HG03045 (cell line): ENCODE data around the gene CHDH.

Source experiments
- ATAC-seq: cut with Tn5 transposase; IDR thresholded peaks from one replicate; pipeline ENCODE4 v1.9.1; 2021; ENCODE audit warnings: mild to moderate bottlenecking, moderate library complexity; ENCODE audit not compliant: unreplicated experiment

The CHDH gene

DNA sequence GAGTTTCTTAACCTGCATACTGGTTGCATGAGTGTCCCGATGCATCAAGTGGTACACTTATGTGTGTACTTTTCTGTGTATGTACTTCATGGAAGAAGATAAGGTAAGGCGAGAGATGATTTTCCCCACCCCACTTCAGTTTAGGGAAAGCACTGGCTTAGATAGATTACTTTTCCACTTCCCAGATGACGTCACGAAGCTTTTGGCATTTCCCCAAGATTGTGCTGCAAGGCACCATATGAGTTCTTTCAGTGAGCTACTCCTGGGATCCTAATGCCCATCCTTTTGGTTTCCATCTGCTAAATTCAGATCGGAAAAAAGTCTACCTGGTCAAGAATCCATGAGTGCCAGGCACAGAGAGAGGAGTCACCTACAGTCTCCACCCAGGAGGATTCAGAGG, 4.7 kb upstream of the CHDH start:
- ATAC-seq, result no peak

DNA sequence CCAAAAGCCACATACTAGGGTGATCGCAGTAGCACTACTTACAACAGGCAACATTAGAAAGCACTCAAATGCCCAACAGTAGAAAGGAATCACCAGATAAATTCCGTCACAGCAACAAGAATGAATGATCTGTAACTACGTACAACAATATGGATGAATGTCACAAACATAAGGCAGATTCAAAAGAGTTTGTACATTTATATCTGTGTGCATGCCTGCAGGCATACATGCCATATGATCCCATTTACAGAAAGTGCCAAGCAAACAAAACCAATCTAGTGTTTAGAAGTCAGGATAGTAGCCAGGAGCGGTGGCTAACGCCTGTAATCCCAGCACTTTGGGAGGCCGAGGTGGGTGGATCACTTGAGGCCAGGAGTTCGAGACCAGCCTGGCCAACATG, 3.7 kb upstream of the CHDH start:
- ATAC-seq, result no peak

DNA sequence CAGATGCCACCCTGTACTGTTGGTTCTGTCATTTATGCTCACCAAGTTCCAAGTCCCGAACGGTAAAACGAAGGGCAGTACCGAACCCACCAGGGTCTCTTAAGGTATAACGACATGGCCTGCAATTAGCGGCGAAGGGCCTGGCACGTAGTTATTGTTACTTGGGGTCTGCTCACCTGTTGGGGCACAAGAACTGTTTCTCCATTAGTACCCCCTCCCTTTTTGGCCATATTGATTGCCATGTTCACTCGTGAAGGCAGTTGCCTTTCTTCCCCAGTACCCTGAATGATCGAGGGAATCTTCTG, 584 bp upstream of the CHDH start:
- ATAC-seq, result no peak

DNA sequence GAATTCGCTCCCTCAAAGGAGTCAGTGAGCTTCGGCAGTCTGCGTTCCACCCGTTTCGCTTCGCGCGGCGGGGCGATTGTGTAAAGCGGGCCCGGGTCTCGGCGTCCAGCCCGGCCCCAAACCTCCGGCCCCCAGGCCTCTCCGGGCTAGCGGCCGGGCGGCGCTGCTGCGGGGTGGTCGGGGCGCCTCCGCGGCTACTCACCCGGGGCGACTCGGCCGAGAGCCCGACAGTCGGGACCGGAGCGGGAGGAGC, 412 bp downstream of the CHDH start:
- ATAC-seq, result no peak

DNA sequence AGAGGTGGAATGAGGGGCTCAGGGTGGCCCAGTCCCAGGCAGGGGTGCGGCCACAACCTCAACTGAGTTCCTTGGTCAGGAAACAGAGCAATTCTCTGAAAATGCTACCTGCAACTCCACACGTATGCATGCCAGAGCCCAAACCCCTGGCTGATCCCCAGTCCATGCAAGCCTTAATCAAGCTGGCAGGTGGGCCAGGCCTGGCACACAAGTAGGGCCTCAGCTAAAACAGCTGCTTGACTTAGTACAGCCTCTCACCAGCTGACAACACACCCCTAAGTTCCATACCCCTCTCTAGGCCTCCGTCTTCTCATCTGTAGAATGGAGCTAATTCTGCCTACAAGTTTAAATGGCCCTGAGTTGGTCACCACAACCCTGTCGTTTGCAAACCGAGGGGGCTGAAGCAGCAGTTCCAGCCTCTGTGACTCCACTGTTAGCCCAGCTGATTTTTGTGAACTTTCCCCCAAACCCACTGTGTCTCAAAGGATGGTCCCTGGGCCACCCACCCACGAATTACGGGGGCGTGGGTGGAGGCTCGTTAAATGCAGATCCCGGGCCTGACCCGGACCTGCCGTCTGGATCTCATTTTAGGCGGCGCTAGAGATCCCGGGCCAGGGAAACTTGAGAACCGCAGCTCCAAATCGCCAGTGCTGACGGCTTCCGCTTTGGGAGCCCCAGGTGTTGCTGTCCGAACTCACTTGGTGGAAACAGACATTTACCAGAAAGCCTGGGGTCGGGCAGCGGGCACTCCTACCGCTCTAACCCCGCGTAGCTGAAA, 927 bp downstream of the CHDH start:
- ATAC-seq, result no peak

DNA sequence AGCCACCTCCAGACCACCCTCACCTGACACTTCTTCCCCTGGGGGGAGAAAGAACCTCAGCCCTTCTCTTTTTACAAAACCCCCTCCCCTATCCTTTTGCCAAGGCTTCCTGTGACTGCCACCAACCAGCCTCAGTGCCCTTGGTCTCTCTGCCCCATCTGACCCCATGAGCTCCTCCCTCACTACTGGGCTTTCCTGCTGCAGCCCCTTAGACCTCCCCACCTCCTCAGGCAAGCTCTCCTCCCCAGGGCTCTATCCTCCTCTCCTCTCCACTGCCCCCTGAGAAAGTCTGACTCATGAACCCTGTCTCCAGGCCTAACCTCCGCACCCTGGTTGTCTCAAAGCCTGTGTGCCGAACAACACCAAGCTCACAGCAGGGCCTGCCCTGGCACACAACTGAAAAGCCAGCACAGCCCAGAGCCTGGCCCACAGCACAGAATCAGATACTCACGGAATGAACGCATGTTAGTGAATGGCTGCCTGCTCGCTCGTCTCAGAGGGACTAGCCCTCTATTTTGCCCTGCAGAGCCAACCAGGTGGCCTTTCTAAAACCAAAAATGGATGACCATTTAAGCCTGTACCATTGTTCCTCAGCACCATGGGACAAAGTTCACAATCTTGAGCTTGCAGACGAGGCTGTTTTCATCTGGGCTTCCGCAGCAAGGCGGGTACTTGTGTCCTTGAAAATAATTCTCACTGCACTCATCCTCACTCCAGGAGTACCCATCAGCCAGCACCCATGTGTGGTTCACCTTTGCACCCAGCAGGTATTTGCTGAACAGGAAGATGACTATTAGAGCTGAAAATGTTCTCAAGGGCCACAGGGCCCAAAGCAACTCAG, 1.7 kb downstream of the CHDH start:
- ATAC-seq, result no peak

DNA sequence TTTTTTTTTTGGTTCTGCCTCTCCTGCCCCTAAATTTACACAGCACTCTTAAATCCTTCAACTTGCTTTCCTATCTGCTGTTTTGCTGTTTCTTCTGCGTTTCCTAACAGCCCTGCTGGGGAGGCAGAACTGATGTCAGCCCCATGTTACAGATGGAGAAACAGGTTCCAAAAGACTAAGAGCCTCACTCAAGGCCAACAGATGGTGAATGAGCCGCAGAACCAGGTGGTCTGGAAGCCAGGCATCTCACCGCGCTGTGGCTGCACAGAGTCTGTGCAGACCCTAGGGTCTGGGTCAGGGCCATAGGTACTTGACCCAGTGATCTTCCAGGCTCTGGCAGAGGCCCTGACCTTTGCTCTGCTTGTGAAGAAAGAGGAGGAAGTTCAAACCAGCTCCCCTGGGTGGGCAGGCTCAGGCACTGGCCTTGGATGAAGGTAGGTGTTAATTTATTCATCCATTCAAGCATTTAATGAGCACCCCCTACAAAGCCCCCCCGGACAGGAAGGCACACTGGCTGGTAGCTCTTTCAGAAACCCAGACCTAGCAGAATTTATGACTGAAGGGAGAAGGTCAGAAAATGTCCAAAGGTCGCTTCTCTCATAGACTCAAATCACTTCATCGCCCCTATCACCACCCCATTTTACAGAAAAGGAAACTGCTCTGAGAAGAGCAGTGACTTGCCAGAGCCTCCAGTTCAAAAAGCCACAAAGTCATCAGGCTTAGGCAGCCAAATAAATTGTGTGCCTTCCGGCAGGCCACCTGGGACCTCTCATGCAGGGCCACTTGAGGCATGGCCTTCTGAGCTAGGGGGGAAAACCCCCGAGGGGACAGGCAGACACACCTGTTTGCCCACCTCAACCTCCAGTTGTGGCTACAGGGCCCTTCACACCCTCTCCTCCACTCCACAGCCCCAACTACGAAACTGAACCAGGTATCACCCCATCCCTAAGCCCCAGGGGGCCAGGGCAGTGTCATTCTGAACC, 2.7 kb downstream of the CHDH start:
- no peak for ATAC-seq

DNA sequence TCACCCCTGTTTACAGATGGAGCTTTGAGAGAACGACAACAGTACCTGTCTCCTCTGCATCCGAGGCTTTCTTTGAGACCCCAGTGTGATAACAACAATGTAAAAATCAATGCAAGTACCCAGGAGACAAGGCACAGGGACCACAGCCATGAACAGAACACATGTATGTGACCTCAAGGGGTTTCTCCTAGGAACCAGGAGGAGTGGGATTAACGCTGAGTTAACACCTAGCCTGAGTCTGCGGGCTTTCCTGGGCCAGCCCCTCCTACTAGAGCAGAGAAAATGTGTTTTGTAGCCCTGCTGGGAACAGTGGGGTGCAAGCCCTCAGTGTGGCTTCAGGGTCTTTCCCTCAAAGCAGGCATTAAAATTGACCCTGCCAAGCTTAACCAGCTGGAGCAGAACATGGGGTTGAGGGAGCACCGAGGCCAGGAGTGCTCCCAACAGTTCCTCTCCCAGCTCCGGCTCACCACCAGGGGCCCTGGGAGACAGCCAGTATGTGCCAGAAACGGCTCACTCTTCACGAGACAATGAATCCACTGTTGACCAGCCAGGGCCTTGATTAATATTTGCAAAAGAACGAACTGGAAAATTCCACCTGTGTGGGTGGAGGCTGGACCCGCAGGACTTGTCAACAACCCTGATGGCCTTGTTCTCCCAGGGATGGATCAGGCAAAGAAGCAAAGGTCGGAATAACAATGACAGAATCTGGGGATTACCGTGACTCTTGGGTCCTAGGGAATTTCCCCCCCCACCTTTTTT, 3.6 kb downstream of the CHDH start:
- no peak for ATAC-seq

DNA sequence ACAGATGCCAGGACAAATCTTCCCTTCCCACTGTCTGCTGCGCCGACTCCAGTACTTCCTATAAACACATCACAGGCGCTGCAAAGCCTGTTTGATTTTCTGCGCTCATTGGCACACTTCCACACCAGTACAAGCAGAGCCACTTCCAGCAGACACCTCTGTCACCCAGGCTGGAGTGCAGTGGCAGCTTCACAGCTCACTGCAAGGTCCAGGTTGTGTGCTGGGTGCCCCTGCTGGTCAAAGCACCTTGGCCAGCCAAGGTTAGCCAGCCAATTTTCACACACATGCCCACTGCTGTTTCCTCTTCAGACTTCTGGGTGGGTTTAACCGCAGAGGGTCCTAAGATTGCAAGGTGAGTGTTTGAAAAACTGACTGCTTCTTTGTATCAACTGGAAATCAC, 4.9 kb downstream of the CHDH start:
- ATAC-seq, result no peak

DNA sequence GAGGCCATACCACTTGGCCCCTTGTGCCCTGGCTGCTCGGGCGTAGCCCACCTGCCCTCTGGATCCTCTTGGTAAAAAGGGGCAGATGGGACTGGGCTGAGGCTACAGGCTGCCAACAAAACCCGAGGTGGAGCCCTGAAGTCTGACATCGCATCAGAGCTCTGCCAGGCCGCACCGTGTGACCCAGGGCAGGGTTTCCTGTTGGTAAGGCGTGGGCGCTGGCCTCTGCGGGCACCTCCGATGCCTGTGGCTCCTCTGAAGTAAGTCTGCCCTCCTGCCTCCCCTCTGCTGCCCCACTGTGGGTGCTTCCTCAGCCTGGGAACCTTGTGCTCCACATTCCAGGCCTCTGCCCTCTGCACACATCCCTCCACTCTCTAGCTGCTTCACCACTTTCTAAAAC, 8.9 kb downstream of the CHDH start:
- ATAC-seq, result no peak

DNA sequence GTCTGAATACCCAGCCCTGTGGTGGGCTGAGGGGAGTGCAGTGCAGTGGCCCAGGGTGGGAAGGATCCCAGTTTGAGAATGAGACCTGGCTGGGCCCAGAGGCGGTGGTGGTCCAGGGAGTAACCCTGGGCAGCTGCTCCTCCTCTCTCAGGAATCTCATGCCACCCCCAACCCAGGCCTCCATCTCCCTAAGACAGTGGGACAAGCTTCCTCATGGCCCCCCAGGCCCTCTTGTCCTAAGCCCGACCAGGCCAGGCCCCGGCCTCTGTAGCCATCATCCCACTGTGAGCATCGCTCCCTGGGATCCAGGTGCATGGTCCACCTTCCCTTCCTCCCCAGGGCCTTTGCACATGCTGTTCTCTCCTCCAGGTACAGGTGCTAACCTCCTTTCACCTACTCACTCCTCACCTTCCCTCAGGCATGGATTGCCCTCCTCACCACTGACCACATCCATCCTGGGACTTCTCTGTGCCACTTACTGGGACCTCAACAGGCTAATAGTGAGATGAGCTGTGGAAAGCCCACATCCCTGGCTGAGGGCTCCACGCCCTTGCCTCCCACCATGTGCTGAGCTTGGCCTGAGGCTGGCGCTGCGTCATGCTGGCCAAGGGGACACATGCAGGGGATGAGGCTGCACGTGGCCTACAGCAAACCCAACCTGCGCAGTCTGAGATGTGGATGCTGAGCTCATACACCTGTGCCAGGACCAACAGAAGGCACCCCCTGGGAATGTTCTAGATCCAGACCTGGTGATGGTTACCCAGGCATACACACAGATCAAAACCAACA, 9.9 kb downstream of the CHDH start:
- ATAC-seq, result no peak

DNA sequence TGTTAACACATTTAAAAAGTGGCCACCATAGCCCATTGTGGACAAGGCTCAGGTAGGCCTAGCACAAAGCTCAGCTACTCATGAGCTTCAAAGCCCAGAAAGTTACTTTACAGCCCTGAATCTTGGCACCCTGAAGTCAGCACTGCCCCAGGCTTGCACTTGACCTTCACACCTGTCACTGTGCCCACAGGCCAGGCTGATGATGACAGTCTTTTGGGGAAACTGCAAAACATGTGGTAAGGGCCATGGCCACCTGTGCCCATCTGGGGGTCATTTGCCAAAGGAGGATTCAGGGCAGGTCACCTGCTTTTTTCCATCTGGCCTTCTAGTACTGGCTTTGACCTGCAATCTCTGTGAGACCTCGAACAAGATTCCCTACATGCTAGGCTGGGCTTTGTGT, 11.0 kb downstream of the CHDH start:
- ATAC-seq, result no peak

DNA sequence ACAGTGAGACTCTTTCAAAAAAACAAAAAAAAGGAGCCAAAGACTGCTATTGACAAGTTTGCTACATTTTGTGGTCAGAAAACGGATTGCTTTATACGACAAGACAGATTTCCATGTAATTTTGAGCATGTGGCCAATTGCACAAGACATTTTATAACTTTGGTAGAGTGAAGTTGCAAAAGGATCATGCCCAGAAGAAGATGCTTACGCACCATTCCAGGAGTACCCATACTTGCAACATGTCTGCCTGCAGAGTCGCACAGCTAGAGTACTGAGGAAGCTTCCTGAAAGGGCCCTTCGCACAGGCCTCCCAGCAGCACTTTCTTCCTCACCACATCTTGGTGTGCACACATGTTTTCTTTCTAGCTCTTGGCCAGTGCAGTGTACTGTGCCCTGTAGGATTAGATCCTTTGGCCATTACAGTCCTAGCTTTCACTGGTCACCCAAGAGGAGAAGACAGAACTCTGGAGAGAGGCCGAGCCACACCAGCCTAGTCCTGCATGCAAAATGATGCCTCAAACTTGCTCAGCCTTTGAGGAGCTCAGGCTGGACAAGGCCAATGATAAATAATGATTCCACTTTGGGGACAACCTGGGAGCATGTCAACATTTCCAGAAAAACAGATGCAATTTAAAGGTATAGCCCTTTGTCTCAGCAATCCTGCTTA, 11.7 kb downstream of the CHDH start:
- ATAC-seq, result no peak

DNA sequence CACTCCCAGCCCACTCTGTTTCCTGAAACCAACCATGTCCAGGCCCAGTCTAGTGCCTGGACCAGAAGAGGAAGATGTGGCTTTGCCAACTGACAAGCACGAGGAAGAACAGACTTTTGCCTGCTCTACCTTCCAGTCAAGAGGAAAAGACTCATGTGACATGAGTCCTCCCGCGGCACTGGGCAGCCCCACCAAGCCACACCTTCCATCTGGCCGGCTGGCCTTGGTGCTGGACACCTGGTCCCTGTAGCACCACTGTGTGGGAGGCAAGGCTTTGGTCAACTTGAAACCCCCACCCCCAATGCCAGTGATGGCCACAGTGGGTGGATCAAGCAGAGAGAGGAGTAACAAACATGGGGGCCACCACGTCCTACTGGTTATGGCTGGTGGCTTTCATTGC, 12.5 kb downstream of the CHDH start:
- no peak for ATAC-seq

DNA sequence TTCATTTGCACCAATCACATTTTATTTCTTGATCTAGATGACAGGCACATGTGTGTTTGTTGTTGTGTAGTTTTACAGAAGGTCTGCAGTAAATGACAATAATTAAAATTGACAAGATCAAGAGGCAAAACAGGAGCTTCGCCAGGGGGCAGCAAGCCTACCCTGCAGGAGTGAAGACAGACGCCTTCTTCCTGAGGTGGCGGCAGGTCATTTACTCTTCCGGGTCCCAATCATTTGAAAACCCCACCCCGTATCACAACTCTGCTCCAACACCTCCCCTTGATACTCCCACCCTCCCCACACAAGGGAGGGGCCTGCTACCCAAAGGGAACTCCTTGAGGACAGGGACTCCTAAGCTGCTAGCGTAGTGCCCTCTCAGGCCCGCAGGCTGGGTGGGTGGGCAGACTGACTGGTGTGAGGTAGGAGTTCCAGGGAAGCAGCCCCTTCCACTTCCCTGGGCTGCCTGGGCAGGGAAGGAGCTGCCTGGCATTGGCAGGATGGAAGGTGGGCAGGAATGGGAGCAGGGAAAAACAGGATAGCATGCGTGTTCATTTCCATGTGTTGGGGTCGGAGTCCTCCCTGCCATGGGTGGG, 13.1 kb downstream of the CHDH start:
- ATAC-seq, result no peak

DNA sequence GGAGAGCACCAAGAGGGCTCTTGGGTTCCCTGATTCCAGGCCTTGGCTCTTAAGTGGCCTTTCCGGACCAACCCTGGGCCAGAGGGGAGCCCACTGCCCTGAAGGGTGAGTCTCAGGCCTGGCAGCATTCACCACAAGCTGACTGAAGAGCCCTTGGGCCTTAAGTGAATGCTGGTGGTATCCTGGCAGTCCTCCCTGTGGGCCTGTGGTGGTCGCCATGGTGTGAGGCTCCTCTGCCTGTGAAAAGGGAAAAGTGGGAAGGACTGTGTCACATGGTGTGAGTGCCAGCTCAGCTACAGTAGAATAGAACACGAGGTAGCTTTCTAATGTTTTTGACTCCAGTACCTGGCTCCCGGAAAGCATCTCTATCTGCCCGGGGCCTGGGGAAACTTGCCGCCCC, 15.3 kb downstream of the CHDH start:
- ATAC-seq, result no peak

DNA sequence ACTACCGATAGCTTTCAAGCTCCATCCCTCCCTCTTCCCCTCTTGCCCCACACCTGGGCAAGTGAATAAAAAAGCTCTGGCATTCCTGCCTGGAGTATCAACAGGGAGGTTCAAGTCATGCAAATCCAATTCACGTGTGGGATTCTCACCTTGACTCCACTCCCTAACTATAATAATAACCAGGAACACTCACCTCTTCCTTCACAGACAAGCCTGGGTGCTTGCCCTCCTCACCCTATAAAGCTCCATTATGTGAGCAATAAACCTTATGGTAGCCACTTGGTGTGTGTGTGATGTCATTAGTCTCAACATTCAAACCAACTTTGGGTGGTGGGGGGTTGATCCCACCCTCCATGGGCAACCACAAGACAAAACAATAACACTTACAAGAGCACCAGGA, 16.6 kb downstream of the CHDH start:
- no peak for ATAC-seq

DNA sequence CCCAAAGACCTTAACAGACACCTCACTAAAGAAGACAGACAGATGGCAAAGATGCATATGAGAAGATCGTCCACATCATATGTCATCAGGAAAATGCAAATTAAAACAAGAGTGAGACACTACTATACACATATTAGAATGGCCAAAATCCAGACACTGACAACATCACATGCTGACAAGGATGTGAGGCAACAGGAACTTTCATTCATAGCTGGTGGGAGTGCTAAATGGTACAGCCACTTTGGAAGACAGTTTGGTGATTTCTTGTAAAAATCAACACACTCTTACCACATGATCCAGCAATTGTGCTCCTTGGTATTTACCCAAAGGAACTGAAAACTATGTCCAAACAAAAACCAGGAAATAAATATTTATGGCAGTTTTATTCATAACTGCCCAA, 17.6 kb downstream of the CHDH start:
- ATAC-seq, result no peak

DNA sequence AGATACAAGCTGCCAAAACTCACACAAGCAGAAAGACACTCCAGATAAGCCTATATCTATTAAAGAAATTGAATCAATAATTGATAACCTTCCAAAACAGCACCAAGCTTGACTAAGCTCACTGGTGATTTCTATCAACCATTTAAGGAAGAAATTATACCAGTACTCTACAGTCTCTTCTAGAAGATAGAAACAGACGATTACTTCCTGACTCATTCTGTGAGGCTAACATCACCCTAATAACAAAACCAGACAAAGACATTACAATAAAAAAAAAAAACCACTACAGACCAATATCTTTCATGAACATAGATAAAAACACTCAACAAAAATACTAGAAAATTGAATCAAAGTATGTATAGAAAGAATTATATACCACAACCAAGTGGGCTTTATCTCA, 20.2 kb downstream of the CHDH start:
- ATAC-seq, result no peak
